Breast epithelium (tissue), 4 donors: ENCODE results near the gene ARHGAP20. TPM values are rescaled to one million over a fixed set of nuclear protein-coding genes. Genes with fewer than 3 reads are reported as not detected.

ENCODE experiments used
- DNase-seq, 2 donors: peaks; one replicate each; pipeline ENCODE4 v3.0.0-alpha.2; 2019; ENCODE audit warnings: low spot score in 2 of 2
- H3K27ac ChIP-seq, 2 donors: fragments of 200-600 bp; sonication (generic) in 1 of 2; one replicate each; pipeline ENCODE4 v1.5.1; 2016 to 2019; ENCODE audit warnings: mild to moderate bottlenecking in 1 of 2
- H3K27me3 ChIP-seq, 2 donors: fragments of 200-600 bp; sonication (generic) in 1 of 2; one replicate each; pipeline versions ENCODE4 v1.5.1 to v1.6.0; 2017 to 2019; ENCODE audit warnings: control low read depth in 1 of 2, mild to moderate bottlenecking in 1 of 2
- H3K36me3 ChIP-seq: fragments of 200-600 bp; one replicate; pipeline ENCODE4 v1.5.1; 2019
- H3K4me1 ChIP-seq, 2 donors: fragments of 200-600 bp; sonication (generic); one replicate each; pipeline ENCODE4 v1.5.1; 2016 to 2019; ENCODE audit warnings: control low read depth in 1 of 2
- H3K4me3 ChIP-seq, 3 donors: fragments of 200-600 bp; sonication (generic); 1 replicate in 2 of 3; 2 replicates in 1 of 3; pipeline ENCODE4 v1.5.1; 2016 to 2019; ENCODE audit warnings: mild to moderate bottlenecking in 3 of 3, moderate library complexity in 2 of 3
- H3K9me3 ChIP-seq, 2 donors: fragments of 200-600 bp; sonication (generic) in 1 of 2; one replicate each; pipeline ENCODE4 v1.5.1; 2016 to 2019; ENCODE audit warnings: control low read depth in 1 of 2
- POLR2A ChIP-seq: fragments of 450-650 bp; IDR thresholded peaks from one replicate; pipeline ENCODE4 v1.6.1; 2016; ENCODE audit warnings: antibody characterized with exemption, mild to moderate bottlenecking, moderate library complexity
- POLR2AphosphoS5 ChIP-seq, 3 donors: sonication (generic); formaldehyde crosslinking; IDR thresholded peaks; one replicate each; pipeline ENCODE4 v1.6.1; 2017; ENCODE audit warnings: antibody characterized with exemption in 3 of 3
- intact Hi-C: fragments of 100-400 bp; cut with DNase I; formaldehyde crosslinking; loops from one replicate; pipeline ENCODE4 v1.15.1; 2023; ENCODE audit warnings: low total_unique reads
- total RNA-seq, 3 donors: library from RNA; depleted of rRNA; stranded (reverse); fragments of >200 nt; gene quantifications; one replicate each; pipeline ENCODE4 v1.1.0, GENCODE V29; 2016
- TF ChIP-seq, protein P1 (sequence below), 3 donors: fragments of 450-650 bp; IDR thresholded peaks; one replicate each; pipeline ENCODE4 v1.5.1; 2016 to 2017; ENCODE audit warnings: antibody characterized with exemption in 3 of 3, mild to moderate bottlenecking in 3 of 3, moderate library complexity in 3 of 3

Gene ARHGAP20
- total RNA-seq, 3 donors from 2014 or later, result 5.4 to 34.6 (median 11.8) TPM

DNA sequence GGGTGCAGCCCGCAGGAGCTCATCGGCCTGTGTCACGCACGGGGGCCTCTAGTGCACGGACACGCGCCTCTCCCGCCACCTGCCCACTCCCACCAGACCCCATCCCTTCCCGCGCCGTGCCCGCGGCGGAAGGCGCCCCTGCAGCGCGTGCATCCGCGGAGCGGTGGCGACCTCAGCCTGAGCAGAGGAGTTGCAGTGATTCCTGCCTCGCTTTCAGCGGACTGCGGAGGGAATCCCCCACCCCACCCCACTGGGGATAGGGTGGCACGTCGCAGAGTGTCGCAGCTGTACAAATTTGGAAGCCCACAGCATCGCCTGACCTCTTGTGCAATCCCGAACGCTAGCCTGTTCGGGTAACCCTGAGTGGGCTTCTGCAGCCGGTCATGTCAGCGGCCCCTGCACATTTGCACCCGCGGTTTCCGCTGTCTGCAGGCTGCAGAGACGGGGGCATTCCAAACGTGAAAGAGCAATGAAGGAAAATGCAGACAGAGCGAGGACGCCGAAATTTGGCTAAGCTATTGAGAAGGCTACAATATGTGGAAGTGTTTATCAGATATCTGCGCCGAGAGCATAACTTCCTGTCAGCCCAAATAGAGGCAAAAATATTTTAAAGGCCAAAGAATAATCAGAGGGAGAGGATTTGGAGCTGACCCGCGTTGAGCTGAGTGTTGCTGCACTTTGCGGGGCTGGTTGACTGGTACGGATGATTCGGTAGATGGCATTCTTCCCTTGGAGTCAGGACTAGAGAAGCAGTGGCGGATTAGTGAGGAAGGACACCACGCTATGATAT lies 617 bp upstream of the ARHGAP20 start:
- DNase-seq, result peak in 1 of 2 donors; percentile 24
- no peaks in the 10 kb centered on the region for H3K9me3 ChIP-seq
- peak overlapping the region; percentile 71 to 93 for H3K27ac ChIP-seq
- intact Hi-C loops, result no loop called here
- peaks cover 0 to 10% of the 10 kb centered on the region in 2 donors for H3K4me1 ChIP-seq
- TF ChIP-seq POLR2AphosphoS5 (IDR thresholded peaks at IDR 0.05), result peak in 1 of 3 donors; percentile 4
- TF ChIP-seq, protein P1, sequence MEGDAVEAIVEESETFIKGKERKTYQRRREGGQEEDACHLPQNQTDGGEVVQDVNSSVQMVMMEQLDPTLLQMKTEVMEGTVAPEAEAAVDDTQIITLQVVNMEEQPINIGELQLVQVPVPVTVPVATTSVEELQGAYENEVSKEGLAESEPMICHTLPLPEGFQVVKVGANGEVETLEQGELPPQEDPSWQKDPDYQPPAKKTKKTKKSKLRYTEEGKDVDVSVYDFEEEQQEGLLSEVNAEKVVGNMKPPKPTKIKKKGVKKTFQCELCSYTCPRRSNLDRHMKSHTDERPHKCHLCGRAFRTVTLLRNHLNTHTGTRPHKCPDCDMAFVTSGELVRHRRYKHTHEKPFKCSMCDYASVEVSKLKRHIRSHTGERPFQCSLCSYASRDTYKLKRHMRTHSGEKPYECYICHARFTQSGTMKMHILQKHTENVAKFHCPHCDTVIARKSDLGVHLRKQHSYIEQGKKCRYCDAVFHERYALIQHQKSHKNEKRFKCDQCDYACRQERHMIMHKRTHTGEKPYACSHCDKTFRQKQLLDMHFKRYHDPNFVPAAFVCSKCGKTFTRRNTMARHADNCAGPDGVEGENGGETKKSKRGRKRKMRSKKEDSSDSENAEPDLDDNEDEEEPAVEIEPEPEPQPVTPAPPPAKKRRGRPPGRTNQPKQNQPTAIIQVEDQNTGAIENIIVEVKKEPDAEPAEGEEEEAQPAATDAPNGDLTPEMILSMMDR (IDR thresholded peaks at IDR 0.05), result no peak
- no peaks in the 10 kb centered on the region for H3K36me3 ChIP-seq
- peak overlapping the region; percentile 62 to 88 (median 75) for H3K4me3 ChIP-seq
- peaks cover 0 to 4% of the 10 kb centered on the region in 2 donors for H3K27me3 ChIP-seq

DNA sequence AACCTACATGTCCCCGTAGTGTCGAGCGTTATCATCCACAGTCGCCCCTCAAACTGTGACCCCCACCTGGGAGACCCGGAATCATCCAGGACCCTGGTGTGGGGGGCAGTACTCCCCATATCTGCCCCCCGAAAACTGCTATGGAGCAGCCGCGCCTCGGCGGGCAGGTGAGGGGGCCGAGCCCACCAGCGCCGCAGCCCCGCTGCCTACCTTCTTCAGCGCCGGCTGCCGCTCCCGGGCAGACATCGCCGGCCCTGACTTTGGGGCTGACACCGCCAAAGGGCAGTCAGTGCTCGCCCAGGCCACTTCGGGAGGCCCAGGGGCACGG lies 825 bp downstream of the ARHGAP20 start:
- H3K36me3 ChIP-seq, result no peaks in the 10 kb centered on the region
- intact Hi-C loops, result no loop called here
- H3K4me1 ChIP-seq, result peaks cover 0 to 10% of the 10 kb centered on the region in 2 donors
- no peak for TF ChIP-seq POLR2A
- TF ChIP-seq, protein P1 (IDR thresholded peaks at IDR 0.05), result no peak
- TF ChIP-seq POLR2AphosphoS5 (IDR thresholded peaks at IDR 0.05), result no peak
- peak overlapping the region; percentile 71 to 93 for H3K27ac ChIP-seq
- DNase-seq, result no peak
- H3K27me3 ChIP-seq, result peaks cover 0 to 4% of the 10 kb centered on the region in 2 donors
- no peaks in the 10 kb centered on the region for H3K9me3 ChIP-seq
- H3K4me3 ChIP-seq, result peak overlapping the region; percentile 62 to 88 (median 75)

DNA sequence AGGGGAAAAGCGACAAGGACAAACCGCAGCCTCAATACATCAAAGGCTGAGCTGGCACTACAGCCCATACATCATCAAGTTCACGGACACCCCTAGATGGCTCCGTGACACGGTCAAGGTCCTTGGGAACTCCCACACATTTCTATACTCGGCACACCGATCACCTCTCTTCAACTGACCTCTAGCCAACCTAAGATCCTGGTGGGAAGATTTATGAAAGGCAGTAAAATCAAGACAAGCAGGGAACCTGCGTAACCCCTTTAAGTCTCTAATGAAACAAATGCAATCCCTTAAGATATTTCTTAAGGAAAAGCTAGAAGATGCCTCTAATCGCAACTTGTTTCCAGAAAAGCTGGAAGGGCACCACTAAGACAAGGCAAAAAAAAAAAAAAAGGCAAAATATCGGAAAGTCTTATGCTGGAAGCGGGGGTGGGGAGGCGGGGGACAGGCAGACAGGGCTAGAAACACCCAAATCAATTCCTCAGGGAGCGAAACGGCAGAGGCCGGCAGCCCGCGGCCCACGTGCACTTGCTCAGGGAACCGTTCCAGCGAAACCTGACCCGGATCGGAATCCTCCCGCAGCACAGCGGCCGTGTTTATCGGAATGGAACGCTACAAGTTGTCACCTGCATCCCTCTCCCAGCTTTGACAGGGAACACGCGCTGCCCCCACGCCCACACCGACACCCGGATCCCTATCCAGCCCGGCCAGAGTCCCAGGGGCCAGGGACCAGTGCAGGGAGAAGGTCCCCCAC lies 1.4 kb downstream of the ARHGAP20 start:
- peak overlapping the region; percentile 71 to 93 for H3K27ac ChIP-seq
- peaks cover 0 to 10% of the 10 kb centered on the region in 2 donors for H3K4me1 ChIP-seq
- intact Hi-C loops, result no loop called here
- peak overlapping the region; percentile 62 to 88 (median 75) for H3K4me3 ChIP-seq
- H3K9me3 ChIP-seq, result no peaks in the 10 kb centered on the region
- H3K27me3 ChIP-seq, result peaks cover 0 to 4% of the 10 kb centered on the region in 2 donors
- no peak for TF ChIP-seq POLR2AphosphoS5 (IDR thresholded peaks at IDR 0.05)
- no peak for TF ChIP-seq POLR2A
- TF ChIP-seq, protein P1 (IDR thresholded peaks at IDR 0.05), result no peak
- H3K36me3 ChIP-seq, result no peaks in the 10 kb centered on the region
- DNase-seq, result peak; percentile 57 to 68

DNA sequence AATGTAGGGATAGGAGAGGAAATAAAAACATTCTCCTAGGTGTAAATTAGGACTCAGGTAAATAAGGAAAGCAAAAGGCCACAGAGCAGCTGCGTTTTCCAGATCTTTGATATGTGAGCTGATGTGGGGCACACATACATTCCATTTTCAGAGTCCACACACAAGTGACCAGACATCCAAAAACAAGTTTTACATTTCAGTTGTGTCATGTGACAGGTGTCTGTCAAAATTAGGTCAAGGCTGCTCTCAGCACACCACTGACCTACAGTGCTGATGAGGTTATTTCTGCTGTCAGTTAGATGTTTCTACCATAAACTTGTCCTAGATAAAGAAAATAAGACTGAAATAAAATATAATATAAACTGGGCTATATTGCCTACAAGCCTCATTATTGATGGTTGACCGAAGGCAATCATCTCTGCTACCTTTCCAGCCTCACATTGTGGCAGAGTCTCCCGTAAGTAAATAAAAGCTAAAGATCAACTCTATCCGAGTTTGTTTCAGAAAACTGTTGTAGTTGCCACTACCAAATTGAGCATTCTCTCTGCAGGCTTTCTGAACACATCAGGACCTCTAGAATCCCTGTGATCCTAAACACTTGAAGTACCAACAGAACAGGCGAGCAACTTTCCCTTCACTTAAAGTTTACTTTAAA lies 7.9 kb downstream of the ARHGAP20 start:
- no peaks in the 10 kb centered on the region for H3K27me3 ChIP-seq

More for the DNA sequence above, 7.9 kb downstream of the ARHGAP20 start:
- no peaks in the 10 kb centered on the region for H3K9me3 ChIP-seq
- H3K36me3 ChIP-seq, result no peaks in the 10 kb centered on the region
- no peak overlapping the region for H3K4me3 ChIP-seq
- H3K27ac ChIP-seq, result no peak overlapping the region
- H3K4me1 ChIP-seq, result no peaks in the 10 kb centered on the region
- intact Hi-C loops, result no loop called here
- no peak for TF ChIP-seq POLR2AphosphoS5 (IDR thresholded peaks at IDR 0.05)
- no peak for TF ChIP-seq POLR2A
- TF ChIP-seq, protein P1 (IDR thresholded peaks at IDR 0.05), result no peak
- DNase-seq, result no peak
